Lower lobe of right lung (tissue), 2 donors: ENCODE data around the gene MAMDC4. TPM values are rescaled to one million over a fixed set of nuclear protein-coding genes. Genes with fewer than 3 reads are reported as not detected.
"Not testable (repeated sequence)": the region's sequence is repeated elsewhere in the genome, so short reads cannot be mapped to it uniquely, and the experiment has no call there.

Experiments
- ATAC-seq, 2 donors: fragments of 200-7000 bp; cut with Tn5 transposase; one replicate each; pipeline ENCODE4 v1.9.1; 2020 to 2022; ENCODE audit warnings: mild to moderate bottlenecking in 2 of 2, moderate library complexity in 2 of 2
- DNase-seq: peaks from one replicate; pipeline ENCODE4 v3.0.0-alpha.2; 2020
- H3K27ac ChIP-seq: fragments of 200-600 bp; one replicate; pipeline ENCODE4 v1.8.0; 2022
- H3K27me3 ChIP-seq: fragments of 200-600 bp; one replicate; pipeline ENCODE4 v1.8.0; 2022; ENCODE audit warnings: low read depth
- H3K36me3 ChIP-seq: fragments of 200-600 bp; one replicate; pipeline ENCODE4 v1.8.0; 2022; ENCODE audit warnings: mild to moderate bottlenecking
- H3K4me1 ChIP-seq: fragments of 200-600 bp; one replicate; pipeline ENCODE4 v1.8.0; 2022
- H3K4me3 ChIP-seq: fragments of 200-600 bp; one replicate; pipeline ENCODE4 v1.8.0; 2022; ENCODE audit warnings: mild to moderate bottlenecking
- H3K9me3 ChIP-seq: fragments of 200-600 bp; one replicate; pipeline ENCODE4 v1.8.0; 2022
- intact Hi-C: fragments of 100-400 bp; cut with DNase I; formaldehyde crosslinking; loops from one replicate; pipeline ENCODE4 v1.11.0; 2022
- total RNA-seq: library from RNA; stranded (reverse); fragmentation: NEBNext Ultra II Directional; extraction: Animal tissue kit (Norgen Biotek cat#: 25700); gene quantifications from one replicate; pipeline ENCODE4 v1.2.1, GENCODE V29; 2021
- TF ChIP-seq, protein P1 (sequence below): fragments of 200-600 bp; IDR thresholded peaks from one replicate; pipeline ENCODE4 v1.8.0; 2022; ENCODE audit warnings: antibody characterized with exemption, mild to moderate bottlenecking
- donor health status: DM: no; HTN: yes; CAD: no; lungs with severe emphysema.

Gene MAMDC4
- total RNA-seq, 1 donor from 2014 or later, result 13.5 TPM

- Histone ChIP-seq H3K9me3 (no peaks in the 10 kb centered on the region), H3K36me3 (peaks cover 41% of the 10 kb centered on the region), H3K4me3 (peak overlapping the region; percentile 79), H3K27ac (peak overlapping the region; percentile 94), H3K4me1 (peaks cover 23% of the 10 kb centered on the region), H3K27me3 (no peaks in the 10 kb centered on the region)
- ATAC-seq, result peak in 1 of 2 donors; percentile 3
- TF ChIP-seq, protein P1, sequence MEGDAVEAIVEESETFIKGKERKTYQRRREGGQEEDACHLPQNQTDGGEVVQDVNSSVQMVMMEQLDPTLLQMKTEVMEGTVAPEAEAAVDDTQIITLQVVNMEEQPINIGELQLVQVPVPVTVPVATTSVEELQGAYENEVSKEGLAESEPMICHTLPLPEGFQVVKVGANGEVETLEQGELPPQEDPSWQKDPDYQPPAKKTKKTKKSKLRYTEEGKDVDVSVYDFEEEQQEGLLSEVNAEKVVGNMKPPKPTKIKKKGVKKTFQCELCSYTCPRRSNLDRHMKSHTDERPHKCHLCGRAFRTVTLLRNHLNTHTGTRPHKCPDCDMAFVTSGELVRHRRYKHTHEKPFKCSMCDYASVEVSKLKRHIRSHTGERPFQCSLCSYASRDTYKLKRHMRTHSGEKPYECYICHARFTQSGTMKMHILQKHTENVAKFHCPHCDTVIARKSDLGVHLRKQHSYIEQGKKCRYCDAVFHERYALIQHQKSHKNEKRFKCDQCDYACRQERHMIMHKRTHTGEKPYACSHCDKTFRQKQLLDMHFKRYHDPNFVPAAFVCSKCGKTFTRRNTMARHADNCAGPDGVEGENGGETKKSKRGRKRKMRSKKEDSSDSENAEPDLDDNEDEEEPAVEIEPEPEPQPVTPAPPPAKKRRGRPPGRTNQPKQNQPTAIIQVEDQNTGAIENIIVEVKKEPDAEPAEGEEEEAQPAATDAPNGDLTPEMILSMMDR, result no peak
- DNase-seq, result no peak
- intact Hi-C loops, result no loop called here
These were observed 13.1 kb downstream of the MAMDC4 start for GRCh38 chr9:136865041-136865767.

GRCh38 chr9:136865768-136866103 is 13.6 kb downstream of the MAMDC4 start:
- Histone ChIP-seq H3K27me3 (no peaks in the 10 kb centered on the region), H3K4me3 (peak overlapping the region; percentile 79), H3K36me3 (peaks cover 37% of the 10 kb centered on the region), H3K4me1 (peaks cover 23% of the 10 kb centered on the region), H3K9me3 (no peaks in the 10 kb centered on the region), H3K27ac (peak overlapping the region; percentile 94)
- TF ChIP-seq, protein P1, result no peak
- intact Hi-C loops, result no loop called here
- ATAC-seq (peak; percentile 51 to 57), DNase-seq (peak; percentile 60)

GRCh38 chr9:136866898-136867421 is 14.8 kb downstream of the MAMDC4 start:
- H3K27me3 ChIP-seq, intact Hi-C loops, ATAC-seq, H3K9me3 ChIP-seq: not testable (repeated sequence)
- peak; percentile 45 for DNase-seq
- Histone ChIP-seq H3K4me3 (peak overlapping the region; percentile 79), H3K4me1 (peaks cover 23% of the 10 kb centered on the region), H3K27ac (peak overlapping the region; percentile 94), H3K36me3 (peaks cover 24% of the 10 kb centered on the region)

- Histone ChIP-seq H3K4me1 (peaks cover 23% of the 10 kb centered on the region), H3K4me3 (peak overlapping the region; percentile 79), H3K27me3 (no peaks in the 10 kb centered on the region), H3K36me3 (peaks cover 19% of the 10 kb centered on the region), H3K9me3 (no peaks in the 10 kb centered on the region), H3K27ac (no peak overlapping the region)
- ATAC-seq (no peak), DNase-seq (no peak)
- intact Hi-C loops, result no loop called here
- TF ChIP-seq, protein P1, result no peak
These were observed 15.3 kb downstream of the MAMDC4 start for GRCh38 chr9:136867480-136867879.

- Histone ChIP-seq H3K27me3 (no peaks in the 10 kb centered on the region), H3K4me3 (no peak overlapping the region), H3K36me3 (peaks cover 15% of the 10 kb centered on the region), H3K9me3 (no peaks in the 10 kb centered on the region), H3K4me1 (peaks cover 23% of the 10 kb centered on the region), H3K27ac (no peak overlapping the region)
- DNase-seq (no peak), ATAC-seq (no peak)
- TF ChIP-seq, protein P1, result no peak
- intact Hi-C loops, result no loop called here
These were observed 15.8 kb downstream of the MAMDC4 start for GRCh38 chr9:136867917-136868316.

GRCh38 chr9:136868644-136869043 is 16.5 kb downstream of the MAMDC4 start:
- TF ChIP-seq, protein P1, result no peak
- no peak overlapping the region for H3K4me3 ChIP-seq
- H3K27me3 ChIP-seq, result no peaks in the 10 kb centered on the region
- ATAC-seq (no peak), DNase-seq (no peak)
- H3K4me1 ChIP-seq, result peaks cover 22% of the 10 kb centered on the region
- intact Hi-C loops, result no loop called here
- no peak overlapping the region for H3K27ac ChIP-seq
- peaks cover 8% of the 10 kb centered on the region for H3K36me3 ChIP-seq
- H3K9me3 ChIP-seq, result no peaks in the 10 kb centered on the region

DNA sequence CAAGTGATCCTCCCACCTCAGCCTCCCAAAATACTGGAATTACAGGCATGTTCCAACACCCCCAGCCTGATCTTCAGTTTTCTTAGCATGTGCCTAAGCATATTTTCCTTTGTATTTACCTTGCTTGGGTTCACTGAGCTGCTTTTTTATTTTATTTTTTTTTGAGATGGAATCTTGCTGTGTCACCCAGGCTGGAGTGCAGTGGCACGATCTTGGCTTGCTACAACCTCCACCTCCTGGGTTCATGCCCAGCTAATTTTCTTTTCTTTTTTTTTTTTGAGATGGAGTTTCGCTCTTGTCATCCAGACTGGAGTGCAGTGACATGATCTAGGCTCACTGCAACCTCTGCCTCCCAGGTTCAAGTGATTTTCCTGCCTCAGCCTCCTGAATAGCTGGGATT is 17.5 kb downstream of the MAMDC4 start:
- H3K4me3 ChIP-seq, H3K27ac ChIP-seq, H3K9me3 ChIP-seq, DNase-seq, H3K36me3 ChIP-seq, intact Hi-C loops, ATAC-seq, H3K27me3 ChIP-seq: not testable (repeated sequence)
- H3K4me1 ChIP-seq, result peaks cover 15% of the 10 kb centered on the region
